Measurements from ENCODE around the gene VENTX.

DNA sequence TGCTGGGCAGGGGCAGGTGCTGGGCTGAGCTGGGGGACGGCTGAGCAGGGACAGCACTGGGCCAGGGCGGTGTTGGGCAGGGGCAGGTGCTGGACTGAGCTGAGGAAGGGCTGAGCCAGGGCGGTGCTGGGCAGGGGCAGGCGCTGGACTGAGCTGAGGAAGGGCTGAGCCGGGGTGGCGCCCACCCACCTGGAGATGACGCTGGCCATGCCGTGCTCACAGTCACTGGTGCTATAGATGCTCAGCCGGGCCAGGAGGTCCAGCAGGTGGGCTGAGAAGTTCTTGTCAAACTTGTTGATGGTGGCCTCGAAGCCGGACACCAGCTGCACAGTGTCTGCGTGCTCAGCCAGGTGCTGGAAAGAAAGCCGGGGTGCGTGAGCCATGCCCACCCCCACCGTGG, 43.4 kb downstream of the VENTX start:
- TF ChIP-seq CBFB (CRISPR knock-in tag; IDR thresholded peaks at IDR 0.05; ENCODE audit: low read depth) (no peak), SP1 (CRISPR knock-in tag; conservative IDR thresholded peaks at IDR 0.05) (no peak), MAX (CRISPR knock-in tag; IDR thresholded peaks at IDR 0.05) (no peak), ZNF396 (CRISPR knock-in tag; IDR thresholded peaks at IDR 0.05; ENCODE audit: borderline replicate concordance) (no peak), IRF2 (CRISPR knock-in tag; IDR thresholded peaks at IDR 0.05; ENCODE audit: borderline replicate concordance, low read depth) (no peak), NR3C1 (CRISPR knock-in tag; conservative IDR thresholded peaks at IDR 0.05; ENCODE audit: low read depth) (no peak), ZNF671 (CRISPR knock-in tag; IDR thresholded peaks at IDR 0.05) (no peak), HMGA2 (CRISPR knock-in tag; IDR thresholded peaks at IDR 0.05) (no peak)
- TF ChIP-seq, protein P1, sequence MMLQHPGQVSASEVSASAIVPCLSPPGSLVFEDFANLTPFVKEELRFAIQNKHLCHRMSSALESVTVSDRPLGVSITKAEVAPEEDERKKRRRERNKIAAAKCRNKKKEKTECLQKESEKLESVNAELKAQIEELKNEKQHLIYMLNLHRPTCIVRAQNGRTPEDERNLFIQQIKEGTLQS (CRISPR knock-in tag; conservative IDR thresholded peaks at IDR 0.05), result no peak
- TF ChIP-seq, protein P2, sequence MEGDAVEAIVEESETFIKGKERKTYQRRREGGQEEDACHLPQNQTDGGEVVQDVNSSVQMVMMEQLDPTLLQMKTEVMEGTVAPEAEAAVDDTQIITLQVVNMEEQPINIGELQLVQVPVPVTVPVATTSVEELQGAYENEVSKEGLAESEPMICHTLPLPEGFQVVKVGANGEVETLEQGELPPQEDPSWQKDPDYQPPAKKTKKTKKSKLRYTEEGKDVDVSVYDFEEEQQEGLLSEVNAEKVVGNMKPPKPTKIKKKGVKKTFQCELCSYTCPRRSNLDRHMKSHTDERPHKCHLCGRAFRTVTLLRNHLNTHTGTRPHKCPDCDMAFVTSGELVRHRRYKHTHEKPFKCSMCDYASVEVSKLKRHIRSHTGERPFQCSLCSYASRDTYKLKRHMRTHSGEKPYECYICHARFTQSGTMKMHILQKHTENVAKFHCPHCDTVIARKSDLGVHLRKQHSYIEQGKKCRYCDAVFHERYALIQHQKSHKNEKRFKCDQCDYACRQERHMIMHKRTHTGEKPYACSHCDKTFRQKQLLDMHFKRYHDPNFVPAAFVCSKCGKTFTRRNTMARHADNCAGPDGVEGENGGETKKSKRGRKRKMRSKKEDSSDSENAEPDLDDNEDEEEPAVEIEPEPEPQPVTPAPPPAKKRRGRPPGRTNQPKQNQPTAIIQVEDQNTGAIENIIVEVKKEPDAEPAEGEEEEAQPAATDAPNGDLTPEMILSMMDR (IDR thresholded peaks at IDR 0.05), result no peak
- TF ChIP-seq, protein P3, sequence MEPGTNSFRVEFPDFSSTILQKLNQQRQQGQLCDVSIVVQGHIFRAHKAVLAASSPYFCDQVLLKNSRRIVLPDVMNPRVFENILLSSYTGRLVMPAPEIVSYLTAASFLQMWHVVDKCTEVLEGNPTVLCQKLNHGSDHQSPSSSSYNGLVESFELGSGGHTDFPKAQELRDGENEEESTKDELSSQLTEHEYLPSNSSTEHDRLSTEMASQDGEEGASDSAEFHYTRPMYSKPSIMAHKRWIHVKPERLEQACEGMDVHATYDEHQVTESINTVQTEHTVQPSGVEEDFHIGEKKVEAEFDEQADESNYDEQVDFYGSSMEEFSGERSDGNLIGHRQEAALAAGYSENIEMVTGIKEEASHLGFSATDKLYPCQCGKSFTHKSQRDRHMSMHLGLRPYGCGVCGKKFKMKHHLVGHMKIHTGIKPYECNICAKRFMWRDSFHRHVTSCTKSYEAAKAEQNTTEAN (CRISPR knock-in tag; IDR thresholded peaks at IDR 0.05), result no peak
